OCI-LY1 (cell line): ENCODE data around the gene FYCO1.

Experiments
- H2AFZ ChIP-seq: fragments of 200-600 bp; sonication (generic), shearing (Covaris generic); 2 replicates; pipeline ENCODE4 v1.6.0; 2014; ENCODE audit warnings: antibody characterized with exemption, mild to moderate bottlenecking, low read length
- H3F3A ChIP-seq: fragments of 200-600 bp; sonication (generic), shearing (Covaris generic); 2 replicates; pipeline ENCODE4 v1.6.0; 2014; ENCODE audit warnings: mild to moderate bottlenecking, antibody characterized with exemption, low read length, moderate library complexity; ENCODE audit not compliant: insufficient read depth
- H3K27ac ChIP-seq: fragments of 200-600 bp; sonication (generic); 2 replicates; pipeline ENCODE4 v1.5.1; 2014; ENCODE audit warnings: low read length, mixed run types, mild to moderate bottlenecking, low read depth; ENCODE audit not compliant: poor library complexity, severe bottlenecking
- H3K27me3 ChIP-seq: fragments of 200-600 bp; sonication (generic); 2 replicates; pipeline ENCODE4 v1.6.0; 2014; ENCODE audit warnings: antibody characterized with exemption, mild to moderate bottlenecking, low read length, moderate library complexity; ENCODE audit not compliant: insufficient read depth
- H3K36me3 ChIP-seq: fragments of 200-600 bp; sonication (generic); 2 replicates; pipeline ENCODE4 v1.6.1; 2014; ENCODE audit warnings: mild to moderate bottlenecking, antibody characterized with exemption, low read length, moderate library complexity, mixed read lengths; ENCODE audit not compliant: insufficient read depth
- H3K4me1 ChIP-seq: fragments of 200-600 bp; sonication (generic); 2 replicates; pipeline ENCODE4 v1.5.1; 2014; ENCODE audit warnings: mild to moderate bottlenecking, low read length, moderate library complexity; ENCODE audit not compliant: insufficient read depth, severe bottlenecking
- H3K4me2 ChIP-seq: fragments of 200-600 bp; sonication (generic), shearing (Covaris generic); 2 replicates; pipeline ENCODE4 v1.6.1; 2014; ENCODE audit warnings: low read length
- H3K4me3 ChIP-seq: fragments of 200-600 bp; sonication (generic); 2 replicates; pipeline ENCODE4 v1.5.1; 2014; ENCODE audit warnings: low read length, low read depth, mild to moderate bottlenecking, mixed read lengths; ENCODE audit not compliant: poor library complexity, severe bottlenecking
- H3K79me2 ChIP-seq: fragments of 200-600 bp; shearing (Covaris generic); 2 replicates; pipeline ENCODE4 v1.6.1; 2016; ENCODE audit warnings: mixed run types, low read length, mixed read lengths; ENCODE audit not compliant: insufficient read depth
- H3K9ac ChIP-seq: fragments of 200-600 bp; sonication (generic), shearing (Covaris generic); 2 replicates; pipeline ENCODE4 v1.6.1; 2014; ENCODE audit warnings: mild to moderate bottlenecking, low read length, mixed read lengths
- H3K9me2 ChIP-seq: fragments of 200-600 bp; sonication (generic), shearing (Covaris generic); 2 replicates; pipeline ENCODE4 v1.6.1; 2014; ENCODE audit warnings: low read depth, mild to moderate bottlenecking, low read length, mixed read lengths
- H3K9me3 ChIP-seq: fragments of 200-600 bp; shearing (Covaris generic); 2 replicates; pipeline ENCODE4 v1.6.1; 2014; ENCODE audit warnings: low read length, mixed read lengths
- H4K20me1 ChIP-seq: fragments of 200-600 bp; sonication (generic), shearing (Covaris generic); 2 replicates; pipeline ENCODE4 v1.6.0; 2016; ENCODE audit warnings: mild to moderate bottlenecking, low read length; ENCODE audit not compliant: insufficient read depth
- CTCF ChIP-seq: fragments of 200-600 bp; sonication (generic), shearing (Covaris generic); IDR thresholded peaks from 2 replicates; pipeline ENCODE4 v1.5.1; 2017; ENCODE audit warnings: mild to moderate bottlenecking, antibody characterized with exemption, low read length, moderate library complexity, mixed read lengths
- EZH2 ChIP-seq: fragments of 200-600 bp; sonication (generic), shearing (Covaris generic); IDR thresholded peaks from 2 replicates; pipeline ENCODE4 v1.8.0; 2017; ENCODE audit warnings: borderline replicate concordance, mixed run types, mild to moderate bottlenecking, antibody characterized with exemption, low read length, moderate library complexity, mixed read lengths

FYCO1 gene

DNA sequence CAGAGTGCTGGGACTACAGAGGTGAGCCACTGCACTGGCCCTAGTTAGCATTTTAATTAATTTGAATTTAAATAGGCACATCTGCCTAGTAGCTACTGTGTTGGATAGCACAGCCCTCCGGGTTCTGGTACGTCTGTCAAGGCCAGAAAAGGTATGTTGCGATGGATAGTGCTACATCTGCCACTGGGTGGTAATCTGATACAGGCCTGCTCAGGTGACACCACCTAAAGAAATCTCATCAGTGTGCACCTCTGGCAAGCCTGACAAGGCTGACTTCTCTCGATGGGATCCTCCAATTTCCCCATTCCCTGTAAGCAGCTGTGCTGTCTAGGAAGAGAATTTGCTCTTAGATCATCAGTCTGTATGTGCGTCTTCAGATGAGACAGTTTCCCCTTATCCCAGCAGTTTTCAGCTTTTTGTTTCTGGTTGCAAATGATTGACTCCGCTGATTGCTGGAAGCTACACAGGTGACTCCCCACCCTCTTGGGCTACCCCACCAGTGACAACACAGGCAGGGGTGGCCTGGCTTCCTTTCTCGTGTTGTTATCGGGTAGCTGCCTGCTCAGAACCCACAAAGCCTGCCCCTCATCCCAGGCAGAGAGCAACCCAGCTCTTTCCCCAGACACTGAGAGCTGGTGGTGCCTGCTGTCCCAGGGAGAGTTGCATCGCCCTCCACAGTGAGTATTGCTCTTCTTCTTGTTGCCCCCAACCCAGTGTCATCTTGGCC lies 109.5 kb downstream of the FYCO1 start, which contains the start of gene CCR9:
CCR9 (plus strand) TSS at position 565 of the 727 bp plus-strand sequence. CDS start 8,391 bp downstream, outside the sequence.
- Histone ChIP-seq H3K4me1 (peaks cover 12% of the 10 kb centered on the region), H3K27ac (no peak within 1 kb of the TSS), H3F3A (no peaks in the 10 kb centered on the region), H3K9me3 (no peaks in the 10 kb centered on the region), H3K9ac (no peak within 1 kb of the TSS), H3K9me2 (no peaks in the 10 kb centered on the region), H3K36me3 (no peaks in the 10 kb centered on the region), H4K20me1 (no peaks in the 10 kb centered on the region), H3K79me2 (no peaks in the 10 kb centered on the region), H2AFZ (no peak within 1 kb of the TSS), H3K27me3 (peaks cover 8% of the 10 kb centered on the region; the same call in 1 of the 2 replicates), H3K4me2 (no peak within 1 kb of the TSS), H3K4me3 (no peak within 1 kb of the TSS)
- TF ChIP-seq CTCF (no peak), EZH2 (no peak)

GRCh38 chr3:45884368-45885201 lies 111.0 kb downstream of the FYCO1 start:
- H3K9ac ChIP-seq, result no peak overlapping the region
- no peaks in the 10 kb centered on the region for H3F3A ChIP-seq
- no peak overlapping the region for H3K27ac ChIP-seq
- H3K4me1 ChIP-seq, result peaks cover under 1% of the 10 kb centered on the region
- H3K79me2 ChIP-seq, result no peaks in the 10 kb centered on the region
- H3K27me3 ChIP-seq, result peaks cover 8% of the 10 kb centered on the region; the same call in 1 of the 2 replicates
- no peaks in the 10 kb centered on the region for H3K9me2 ChIP-seq
- no peaks in the 10 kb centered on the region for H3K36me3 ChIP-seq
- no peaks in the 10 kb centered on the region for H3K9me3 ChIP-seq
- H2AFZ ChIP-seq, result no peak overlapping the region
- H3K4me2 ChIP-seq, result no peak overlapping the region
- no peak overlapping the region for H3K4me3 ChIP-seq
- TF ChIP-seq CTCF (no peak), EZH2 (no peak)
- no peaks in the 10 kb centered on the region for H4K20me1 ChIP-seq

- Histone ChIP-seq H3K36me3 (no peaks in the 10 kb centered on the region), H3F3A (no peaks in the 10 kb centered on the region), H3K4me2 (no peak overlapping the region), H3K79me2 (no peaks in the 10 kb centered on the region), H4K20me1 (no peaks in the 10 kb centered on the region), H3K4me1 (no peaks in the 10 kb centered on the region), H3K9me2 (no peaks in the 10 kb centered on the region), H2AFZ (no peak overlapping the region), H3K9me3 (no peaks in the 10 kb centered on the region), H3K4me3 (no peak overlapping the region), H3K9ac (no peak overlapping the region), H3K27ac (no peak overlapping the region), H3K27me3 (peaks cover 8% of the 10 kb centered on the region; the same call in 1 of the 2 replicates)
- TF ChIP-seq CTCF (no peak), EZH2 (no peak)
Observed at GRCh38 chr3:45881078-45882022, 114.3 kb downstream of the FYCO1 start.
